Gastrocnemius medialis (tissue), 4 donors: ENCODE measurements around the gene RIPPLY2. TPM values are rescaled to one million over a fixed set of nuclear protein-coding genes. Genes with fewer than 3 reads are reported as not detected.
"Not testable (repeated sequence)": the region's sequence is repeated elsewhere in the genome, so short reads cannot be mapped to it uniquely, and the experiment has no call there.

ENCODE experiments used
- ATAC-seq, 2 donors: fragments of 150-250 bp; one replicate each; pipeline ENCODE4 v1.9.1; 2016
- DNase-seq, 2 donors: peaks; one replicate each; pipeline ENCODE4 v3.0.0-alpha.2; 2019
- H3K27ac ChIP-seq, 4 donors: fragments of 200-600 bp; sonication (generic); 1 replicate in 1 of 4; 2 replicates in 3 of 4; pipeline ENCODE4 v1.5.1; 2016 to 2018; ENCODE audit warnings: mild to moderate bottlenecking in 2 of 4, moderate library complexity in 1 of 4
- H3K27me3 ChIP-seq, 3 donors: fragments of 200-600 bp; sonication (generic) in 2 of 3; 1 replicate in 1 of 3; 2 replicates in 2 of 3; pipeline versions ENCODE4 v1.5.1 to v1.6.0; 2016 to 2019; ENCODE audit warnings: mild to moderate bottlenecking in 1 of 3, moderate library complexity in 1 of 3
- H3K36me3 ChIP-seq, 2 donors: fragments of 200-600 bp; sonication (generic) in 1 of 2; one replicate each; pipeline ENCODE4 v1.5.1; 2017 to 2018
- H3K4me1 ChIP-seq, 2 donors: fragments of 200-600 bp; sonication (generic) in 1 of 2; one replicate each; pipeline ENCODE4 v1.5.1; 2016 to 2017; ENCODE audit warnings: mild to moderate bottlenecking in 2 of 2
- H3K4me3 ChIP-seq, 4 donors: fragments of 200-600 bp; sonication (generic) in 3 of 4; 1 replicate in 1 of 4; 2 replicates in 3 of 4; pipeline ENCODE4 v1.5.1; 2016 to 2019; ENCODE audit warnings: mild to moderate bottlenecking in 2 of 4
- H3K9me3 ChIP-seq, 3 donors: fragments of 200-600 bp; sonication (generic) in 2 of 3; 1 replicate in 1 of 3; 2 replicates in 2 of 3; pipeline ENCODE4 v1.5.1; 2016 to 2019
- CTCF ChIP-seq, 5 experiments: fragments of 450-650 bp in 3 of 5; fragments of 200-600 bp in 2 of 5; sonication (generic) in 2 of 5; IDR thresholded peaks in 4 of 5; conservative IDR thresholded peaks in 1 of 5; 1 replicate in 4 of 5; 2 replicates in 1 of 5; pipeline ENCODE4 v1.5.1; 2016 to 2019; ENCODE audit warnings: antibody characterized with exemption in 5 of 5, mild to moderate bottlenecking in 3 of 5, moderate library complexity in 3 of 5
- POLR2A ChIP-seq, 2 donors: fragments of 450-650 bp; IDR thresholded peaks; one replicate each; pipeline ENCODE4 v1.6.1; 2017; ENCODE audit warnings: antibody characterized with exemption in 2 of 2, mild to moderate bottlenecking in 2 of 2, moderate library complexity in 2 of 2
- in situ Hi-C, 4 donors: fragments of 200-750 bp; cut with MboI; loops; one replicate each; pipeline versions ENCODE4 v1.15.0 to v1.8.0; 2017; ENCODE audit warnings: low sequenced_read_pairs in 4 of 4
- intact Hi-C: fragments of 100-400 bp; cut with DNase I; formaldehyde crosslinking; loops from one replicate; pipeline ENCODE4 v1.15.1; 2023; ENCODE audit warnings: low total_unique reads
- total RNA-seq, 4 donors: library from RNA; depleted of rRNA; stranded (reverse); fragments of >200 nt; gene quantifications; one replicate each; pipeline versions ENCODE4 v1.1.0 to v1.2.3, GENCODE V29; 2016

RIPPLY2 gene
- not detected for total RNA-seq

- no peak within 1 kb of the TSS for H3K27ac ChIP-seq
- H3K36me3 ChIP-seq = no peaks in the 10 kb centered on the region
- peaks cover 22 to 37% (median 35%) of the 10 kb centered on the region in 3 donors for H3K27me3 ChIP-seq
- DNase-seq (no peak), ATAC-seq (no peak)
- TF ChIP-seq POLR2A (IDR thresholded peaks at IDR 0.05) (no peak), CTCF (IDR thresholded peaks at IDR 0.05 in 4 of 5, conservative IDR thresholded peaks at IDR 0.05 in 1 of 5) (no peak)
- H3K9me3 ChIP-seq = no peaks in the 10 kb centered on the region
- in situ Hi-C loops = no loop called here
- intact Hi-C loops = no loop called here
- peak within 1 kb of the TSS; percentile 35 to 56 (median 50) for H3K4me3 ChIP-seq
- peaks cover 4 to 5% of the 10 kb centered on the region in 2 donors for H3K4me1 ChIP-seq
Observed at GRCh38 chr6:83853178-83854000, at the start of gene RIPPLY2. TSS of gene RIPPLY2 (plus strand) at chr6:83853360. CDS start at chr6:83853417, 57 bp downstream.

DNA sequence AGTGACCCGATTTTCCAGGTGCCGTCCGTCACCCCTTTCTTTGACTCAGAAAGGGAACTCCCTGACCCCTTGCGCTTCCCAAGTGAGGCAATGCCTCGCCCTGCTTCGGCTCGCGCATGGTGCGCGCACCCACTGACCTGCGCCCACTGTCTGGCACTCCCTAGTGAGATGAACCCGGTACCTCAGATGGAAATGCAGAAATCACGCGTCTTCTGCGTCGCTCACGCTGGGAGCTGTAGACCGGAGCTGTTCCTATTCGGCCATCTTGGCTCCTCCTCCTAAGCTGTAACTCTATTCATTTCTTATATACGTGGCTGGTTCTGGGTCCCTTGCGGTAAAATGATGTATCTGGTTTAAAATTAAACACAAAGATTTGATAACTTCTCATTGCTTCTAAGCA lies 49.7 kb upstream of the RIPPLY2 start:
- H3K27ac ChIP-seq, in situ Hi-C loops, H3K4me3 ChIP-seq, intact Hi-C loops, H3K4me1 ChIP-seq, DNase-seq, H3K9me3 ChIP-seq, H3K27me3 ChIP-seq, H3K36me3 ChIP-seq, ATAC-seq: not testable (repeated sequence)

GRCh38 chr6:83804886-83805285 lies 48.3 kb upstream of the RIPPLY2 start:
- H3K9me3 ChIP-seq = no peaks in the 10 kb centered on the region
- intact Hi-C loops = no loop called here
- TF ChIP-seq POLR2A (IDR thresholded peaks at IDR 0.05) (no peak), CTCF (IDR thresholded peaks at IDR 0.05 in 4 of 5, conservative IDR thresholded peaks at IDR 0.05 in 1 of 5) (no peak)
- H3K4me1 ChIP-seq = no peaks in the 10 kb centered on the region
- H3K4me3 ChIP-seq = no peak overlapping the region
- ATAC-seq (no peak), DNase-seq (no peak)
- H3K27ac ChIP-seq = no peak overlapping the region
- in situ Hi-C loops = no loop called here
- H3K27me3 ChIP-seq = no peaks in the 10 kb centered on the region
- no peaks in the 10 kb centered on the region for H3K36me3 ChIP-seq

GRCh38 chr6:83808005-83808404 lies 45.2 kb upstream of the RIPPLY2 start:
- DNase-seq (no peak), ATAC-seq (no peak)
- Histone ChIP-seq H3K27me3 (no peaks in the 10 kb centered on the region), H3K27ac (no peak overlapping the region), H3K36me3 (no peaks in the 10 kb centered on the region), H3K9me3 (no peaks in the 10 kb centered on the region), H3K4me3 (no peak overlapping the region), H3K4me1 (no peaks in the 10 kb centered on the region)
- intact Hi-C loops = no loop called here
- TF ChIP-seq CTCF (IDR thresholded peaks at IDR 0.05 in 4 of 5, conservative IDR thresholded peaks at IDR 0.05 in 1 of 5) (no peak), POLR2A (IDR thresholded peaks at IDR 0.05) (no peak)
- in situ Hi-C loops = no loop called here

DNA sequence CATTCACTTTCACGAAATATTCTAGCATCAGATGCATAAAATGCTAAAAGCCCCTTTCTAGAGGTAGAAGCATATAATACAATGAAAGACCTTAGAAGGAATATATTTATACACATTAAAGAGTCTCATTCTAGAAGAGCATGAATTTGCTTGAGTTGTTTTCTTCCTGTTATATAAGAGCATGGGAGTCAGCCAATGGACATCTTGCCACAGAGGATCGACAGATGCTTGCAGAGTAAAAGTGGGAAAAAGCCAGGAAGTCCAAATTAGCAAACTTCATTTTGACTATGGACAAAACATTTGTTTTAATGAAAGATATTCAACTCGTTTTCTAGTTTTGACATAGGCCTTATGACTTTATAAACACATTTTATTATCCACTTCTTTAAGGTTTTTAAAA lies 44.2 kb upstream of the RIPPLY2 start:
- DNase-seq (no peak), ATAC-seq (no peak)
- TF ChIP-seq POLR2A (IDR thresholded peaks at IDR 0.05) (no peak), CTCF (IDR thresholded peaks at IDR 0.05 in 4 of 5, conservative IDR thresholded peaks at IDR 0.05 in 1 of 5) (no peak)
- Histone ChIP-seq H3K27me3 (no peaks in the 10 kb centered on the region), H3K27ac (no peak overlapping the region), H3K4me1 (no peaks in the 10 kb centered on the region), H3K4me3 (no peak overlapping the region), H3K9me3 (no peaks in the 10 kb centered on the region), H3K36me3 (no peaks in the 10 kb centered on the region)
- in situ Hi-C loops (no loop called here), intact Hi-C loops (no loop called here)
